Activated CD8-positive, alpha-beta memory T cell treated with anti-CD3 and anti-CD28 coated beads for 1 hour (primary cell): Measurements from ENCODE around the gene CDK2AP2.
"Not testable (repeated sequence)": the region's sequence is repeated elsewhere in the genome, so short reads cannot be mapped to it uniquely, and the experiment has no call there.

Experiments
- DNase-seq, 2 donors: peaks; one replicate each; pipeline ENCODE4 v3.0.0-alpha.2; 2020; ENCODE audit warnings: low read depth in 1 of 2; ENCODE audit errors: extremely low read depth in 1 of 2

Gene CDK2AP2

DNA sequence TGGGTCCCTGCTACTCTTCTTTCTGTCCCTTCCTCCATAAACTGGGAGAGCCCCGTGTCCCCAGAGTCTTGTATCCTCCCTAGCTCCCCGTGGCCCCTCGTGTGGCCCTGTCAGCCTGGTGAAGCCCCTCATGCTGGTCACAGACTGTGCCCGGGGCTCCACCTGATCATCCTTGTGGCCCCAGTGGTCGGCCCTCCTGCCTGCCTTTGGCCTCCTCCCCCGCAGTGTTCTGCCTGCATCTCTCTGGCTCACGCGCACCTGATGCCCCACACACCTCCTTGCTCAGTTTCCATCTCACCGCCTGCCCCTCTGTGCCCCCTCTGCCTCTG, 16.5 kb upstream of the CDK2AP2 start:
- DNase-seq, result no peak

DNA sequence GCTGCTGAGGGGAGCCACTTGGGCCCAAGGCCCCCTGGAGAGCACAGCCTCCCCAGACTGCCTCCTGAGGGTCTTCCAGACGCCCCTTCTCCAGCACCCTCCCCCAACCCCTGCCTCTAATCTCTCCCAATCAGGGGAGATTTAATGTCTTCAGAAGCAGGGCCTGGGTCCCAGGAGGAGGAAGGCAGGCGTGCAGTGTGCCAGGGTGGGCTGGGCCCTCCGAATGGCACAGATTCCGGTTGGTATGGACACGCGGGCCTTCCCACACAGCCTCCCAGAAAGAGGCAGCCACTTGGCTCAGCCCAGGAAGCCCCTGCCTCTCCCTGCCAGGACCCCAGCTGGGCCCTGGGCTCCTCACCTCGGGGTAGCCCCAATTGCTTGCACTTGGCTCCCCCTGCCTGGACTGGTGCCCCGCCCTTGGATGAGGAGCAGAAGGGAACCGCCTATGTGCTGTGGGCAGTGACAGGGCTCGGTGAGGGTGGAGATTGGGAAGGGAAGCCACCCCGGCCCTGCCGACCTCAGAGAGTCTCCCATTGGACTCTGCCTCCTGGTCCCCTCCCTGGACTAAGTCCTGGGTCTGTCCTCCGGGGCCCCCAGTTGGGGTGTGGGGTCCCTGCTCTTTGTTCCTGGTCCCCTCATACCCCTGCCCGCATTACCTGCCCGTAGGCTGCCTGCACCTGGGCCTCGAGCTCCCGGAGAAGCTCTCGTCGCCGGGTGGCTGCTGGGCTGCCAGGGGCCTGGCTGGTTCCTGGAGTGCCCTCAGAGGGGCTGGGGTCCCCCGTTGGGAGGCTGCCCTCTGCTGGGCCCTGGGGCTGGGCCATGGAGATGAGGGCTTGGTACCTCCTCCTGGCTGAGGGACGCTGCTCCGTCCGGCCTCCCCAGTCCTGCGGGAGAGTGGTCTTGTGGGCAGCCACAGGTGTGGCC, 15.9 kb upstream of the CDK2AP2 start:
- DNase-seq, result no peak

DNA sequence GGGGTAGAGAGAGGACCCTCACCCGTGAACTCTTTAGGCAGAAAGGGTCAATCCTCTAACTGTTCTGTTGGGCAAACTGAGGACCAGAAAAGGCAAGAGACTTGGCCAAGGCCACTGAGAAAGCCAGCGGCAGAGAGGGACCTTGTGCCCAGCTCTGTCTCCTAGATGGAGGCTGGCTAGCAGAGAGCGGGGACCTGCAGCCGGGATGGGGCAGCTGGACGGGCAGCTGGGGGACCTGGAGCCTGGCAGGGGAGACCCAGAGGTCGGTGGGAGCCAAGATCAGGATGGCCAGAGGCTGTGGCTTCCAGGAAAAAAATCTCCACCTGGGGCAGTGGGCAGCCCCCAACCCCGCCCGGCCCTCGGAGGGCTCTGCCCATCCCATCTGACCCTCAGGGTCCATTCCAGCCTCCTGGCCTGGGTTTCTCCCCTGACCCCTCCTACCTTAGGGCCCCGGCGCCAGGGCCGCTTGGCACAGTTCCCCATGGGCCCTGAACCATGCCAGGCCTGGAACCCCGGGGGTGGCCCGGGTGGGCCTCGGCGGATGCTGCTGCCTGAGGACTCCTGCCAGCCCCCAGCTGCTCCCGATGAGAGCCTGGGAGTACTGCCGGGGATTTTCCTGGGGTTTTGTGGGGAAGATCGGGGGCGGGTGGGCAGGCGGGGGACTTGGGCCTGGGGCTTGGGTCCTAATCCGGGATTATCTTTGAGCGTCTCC, 15.0 kb upstream of the CDK2AP2 start, which contains the start of gene CABP2:
Gene CABP2, minus strand, starts transcription at position 603 of the 712 bp plus-strand sequence. Its CDS starts 120 bp downstream, at position 483.
- no peak for DNase-seq

DNA sequence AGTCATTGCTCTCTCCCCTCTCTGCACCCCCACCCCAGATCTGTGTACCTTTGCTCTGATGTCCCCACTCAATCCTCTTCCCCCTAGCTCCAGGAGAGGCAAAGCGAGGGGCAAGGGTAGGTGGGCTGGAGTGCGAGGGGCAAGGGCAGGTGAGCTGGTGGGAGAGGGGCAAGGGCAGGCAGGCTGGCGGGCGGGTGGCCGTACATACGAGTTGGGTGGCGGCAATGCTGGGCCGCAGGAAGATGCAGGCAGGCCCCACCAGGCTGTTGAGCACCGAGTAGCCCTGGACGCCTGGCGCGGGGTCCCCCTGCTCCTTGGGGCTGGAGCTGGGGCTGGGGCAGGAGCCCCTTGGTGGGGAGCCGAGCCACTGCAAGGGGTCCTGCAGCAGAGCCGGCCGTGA, 14.4 kb upstream of the CDK2AP2 start:
- DNase-seq, result no peak

DNA sequence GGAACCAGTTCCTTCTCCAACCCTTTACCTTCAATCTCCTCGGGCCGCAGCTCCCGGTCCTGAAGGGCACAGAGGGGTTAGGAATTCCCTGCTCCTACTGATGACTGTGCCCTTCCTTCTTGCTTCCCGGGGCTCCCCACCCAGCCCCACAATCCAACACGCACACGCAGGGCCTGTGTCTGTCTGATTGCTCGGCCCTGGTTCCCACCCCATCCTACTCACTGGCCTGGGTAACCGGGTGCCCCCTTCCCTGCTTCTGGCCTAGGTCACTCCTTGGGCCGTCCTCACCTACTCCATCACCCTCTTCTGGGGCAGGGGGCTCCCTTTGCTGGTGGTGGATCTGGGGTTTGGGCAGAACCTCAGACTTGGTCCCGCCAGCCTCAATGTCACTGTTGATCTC, 14.0 kb upstream of the CDK2AP2 start:
- no peak for DNase-seq

DNA sequence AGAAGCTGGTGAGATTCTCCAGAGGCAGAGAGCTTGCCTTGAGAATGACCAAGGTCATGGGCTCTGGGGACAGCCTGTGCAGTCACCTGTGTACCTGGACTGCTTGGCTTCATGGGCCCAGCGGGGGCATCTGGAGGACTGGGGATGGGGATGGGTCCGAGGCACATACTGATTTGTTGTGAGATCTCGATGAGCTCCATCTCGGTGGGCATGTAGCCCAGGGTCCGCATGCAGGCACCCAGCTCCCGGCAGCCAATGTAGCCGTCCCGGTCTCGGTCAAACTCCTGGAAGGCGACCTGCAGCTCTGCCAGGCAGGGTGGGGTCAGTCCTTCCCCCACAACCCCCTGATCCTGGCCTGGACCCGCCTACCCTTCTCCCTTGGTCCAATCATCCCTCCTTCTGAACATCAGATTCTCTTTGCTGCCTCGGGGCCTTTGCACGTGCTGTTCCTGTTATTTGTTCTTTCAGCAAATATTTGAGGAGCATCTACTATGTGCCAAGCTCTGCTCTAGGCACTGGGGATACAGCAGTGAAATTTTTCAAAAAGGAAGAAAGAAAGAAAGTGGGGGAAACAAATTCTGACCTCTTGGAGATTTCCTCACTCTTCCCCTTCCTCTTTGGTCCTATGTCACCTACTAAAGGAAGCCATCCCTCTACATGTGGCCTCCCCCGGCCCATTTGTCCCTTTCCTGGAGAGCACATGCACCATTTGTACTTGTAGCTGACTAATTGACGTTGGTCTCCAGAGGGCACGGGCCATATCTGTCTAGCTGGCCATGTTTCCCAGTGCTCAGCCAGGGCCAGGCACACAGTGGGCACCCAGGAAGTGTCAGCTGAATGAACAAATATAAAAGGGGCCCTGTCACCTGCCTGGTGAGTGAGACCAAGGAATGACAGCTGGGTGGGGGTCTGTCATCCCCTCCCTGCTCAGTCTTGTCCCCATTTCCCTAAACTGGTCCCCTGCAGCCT, 13.2 kb upstream of the CDK2AP2 start:
- no peak for DNase-seq

DNA sequence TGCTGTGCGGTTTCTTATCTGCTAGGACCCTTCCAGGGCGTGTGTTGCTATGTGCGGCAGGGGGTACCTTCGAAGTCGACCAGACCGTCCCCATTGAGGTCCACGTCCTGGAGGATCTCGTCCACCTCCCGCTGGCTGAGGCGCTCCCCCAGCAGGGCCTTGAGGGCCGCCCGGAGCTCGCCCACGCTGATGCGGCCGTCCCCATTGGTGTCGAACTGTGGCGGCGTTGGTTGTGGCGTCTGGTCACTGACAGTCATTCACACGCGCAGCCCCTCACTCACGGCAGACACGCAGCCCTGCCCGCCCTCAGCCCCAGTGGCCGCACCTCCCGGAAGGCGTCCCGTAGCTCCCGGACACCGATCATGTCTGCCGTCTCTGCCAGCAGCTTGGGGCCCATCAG, 11.8 kb upstream of the CDK2AP2 start:
- DNase-seq, result no peak

DNA sequence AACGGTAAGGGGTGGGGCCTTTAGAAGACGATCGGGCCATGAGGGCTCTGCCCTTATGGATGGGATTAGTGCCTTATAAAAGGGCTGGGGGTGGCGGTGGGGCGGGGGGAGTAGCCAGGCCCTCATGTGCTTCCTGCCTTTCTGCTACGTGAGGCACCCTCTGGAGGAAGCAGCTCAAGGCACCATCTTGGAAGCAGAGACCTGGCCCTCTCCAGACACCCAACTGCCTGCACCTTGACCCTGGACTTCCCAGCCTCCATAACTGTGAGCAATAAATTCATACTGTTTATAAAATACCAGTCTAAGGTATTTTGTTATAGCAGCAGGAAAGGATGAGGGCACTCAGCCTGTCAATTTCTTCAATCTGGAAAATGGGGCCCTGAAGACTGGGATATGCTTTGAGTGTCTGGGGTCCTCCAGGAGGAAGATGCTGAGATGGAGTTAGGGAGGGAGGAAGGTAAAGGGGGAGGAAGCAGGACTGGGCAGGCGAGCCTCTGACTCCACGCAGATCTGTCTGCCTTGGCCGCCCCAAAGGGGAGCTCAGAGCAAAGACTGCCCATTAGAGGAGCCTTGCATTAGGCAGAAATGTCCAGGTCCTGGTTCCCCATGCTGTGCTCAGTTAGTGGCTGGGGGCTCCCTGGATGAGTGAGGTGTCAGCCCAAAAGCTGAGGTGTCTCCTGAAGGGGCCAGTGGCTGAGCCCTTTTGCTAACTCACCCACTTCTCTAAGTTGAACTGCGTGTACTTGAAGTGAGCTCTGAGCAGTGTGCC, 10.0 kb upstream of the CDK2AP2 start:
- no peak for DNase-seq

DNA sequence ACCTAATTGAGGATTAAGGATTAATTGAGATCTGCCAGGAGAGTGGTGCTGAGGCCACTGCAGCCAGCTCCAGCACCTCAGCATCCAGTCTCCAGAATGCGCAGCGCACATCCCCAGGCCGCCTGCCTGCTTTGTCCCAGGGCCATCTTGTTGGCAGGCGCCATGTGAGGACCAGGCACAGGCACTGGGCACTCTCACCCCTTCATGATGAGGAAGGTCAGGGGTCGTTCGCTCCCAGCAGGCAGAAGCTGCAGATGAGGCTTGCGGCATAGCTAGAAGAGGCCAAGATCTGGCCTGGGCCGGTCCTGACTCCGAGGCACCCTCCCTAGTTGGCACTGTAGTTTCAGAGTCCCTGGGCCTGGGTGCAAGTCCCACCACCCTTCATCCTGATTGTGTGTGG, 8.8 kb upstream of the CDK2AP2 start:
- no peak for DNase-seq

DNA sequence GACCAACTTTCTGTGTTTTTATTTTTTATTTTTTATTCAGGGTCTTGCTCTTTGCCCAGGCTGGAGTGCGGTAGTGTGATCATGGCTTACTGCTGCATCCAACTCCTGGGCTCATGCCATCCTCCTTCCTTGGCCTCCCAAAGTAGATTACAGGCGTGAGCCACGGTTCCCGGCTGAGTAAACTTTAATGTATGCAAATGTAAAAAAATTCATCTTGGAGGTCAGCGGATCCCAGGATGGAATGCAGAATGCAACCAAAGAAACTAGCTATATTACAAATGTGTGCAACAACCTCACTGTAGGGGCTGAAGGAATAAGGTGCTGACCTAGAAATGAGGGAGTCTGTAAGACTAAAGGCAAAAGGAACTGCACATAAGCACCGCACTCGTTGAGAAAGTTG, 6.2 kb upstream of the CDK2AP2 start:
- DNase-seq, result no peak

DNA sequence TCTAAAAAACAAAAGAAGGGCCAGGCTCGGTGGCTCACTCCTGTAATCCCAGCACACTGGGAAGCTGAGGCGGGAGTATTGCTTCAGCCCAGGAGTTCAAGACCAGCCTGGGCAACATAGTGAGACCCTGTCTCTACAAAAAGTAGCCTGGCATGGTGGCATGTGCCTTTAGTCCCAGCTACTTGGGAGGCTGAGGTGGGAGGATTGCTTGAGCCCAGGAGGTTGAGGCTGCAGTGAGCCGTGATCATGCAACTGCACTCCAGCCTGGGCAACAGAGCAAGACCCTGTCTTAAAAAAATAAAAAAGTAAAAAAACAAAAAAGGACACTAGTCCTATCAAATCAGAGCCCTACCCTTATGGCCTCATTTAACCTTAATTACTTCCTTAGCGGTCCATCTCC, 3.6 kb upstream of the CDK2AP2 start:
- DNase-seq, result not testable (repeated sequence)

DNA sequence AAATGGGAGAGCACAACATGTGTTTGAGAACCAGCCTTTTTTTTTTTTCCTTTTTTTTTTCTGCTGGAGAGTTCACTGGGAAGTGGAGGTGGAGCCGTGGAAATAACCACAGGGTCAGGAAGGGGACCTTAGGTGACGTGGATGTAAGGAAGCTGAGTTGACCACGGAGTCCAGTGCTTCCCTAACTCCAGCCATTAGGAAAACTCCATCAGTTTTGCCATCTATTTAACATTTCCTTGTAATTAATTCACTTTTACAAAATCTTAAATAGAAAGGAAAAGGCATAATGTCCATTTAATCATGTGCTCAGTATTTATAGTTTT, 2.0 kb upstream of the CDK2AP2 start:
- no peak for DNase-seq

DNA sequence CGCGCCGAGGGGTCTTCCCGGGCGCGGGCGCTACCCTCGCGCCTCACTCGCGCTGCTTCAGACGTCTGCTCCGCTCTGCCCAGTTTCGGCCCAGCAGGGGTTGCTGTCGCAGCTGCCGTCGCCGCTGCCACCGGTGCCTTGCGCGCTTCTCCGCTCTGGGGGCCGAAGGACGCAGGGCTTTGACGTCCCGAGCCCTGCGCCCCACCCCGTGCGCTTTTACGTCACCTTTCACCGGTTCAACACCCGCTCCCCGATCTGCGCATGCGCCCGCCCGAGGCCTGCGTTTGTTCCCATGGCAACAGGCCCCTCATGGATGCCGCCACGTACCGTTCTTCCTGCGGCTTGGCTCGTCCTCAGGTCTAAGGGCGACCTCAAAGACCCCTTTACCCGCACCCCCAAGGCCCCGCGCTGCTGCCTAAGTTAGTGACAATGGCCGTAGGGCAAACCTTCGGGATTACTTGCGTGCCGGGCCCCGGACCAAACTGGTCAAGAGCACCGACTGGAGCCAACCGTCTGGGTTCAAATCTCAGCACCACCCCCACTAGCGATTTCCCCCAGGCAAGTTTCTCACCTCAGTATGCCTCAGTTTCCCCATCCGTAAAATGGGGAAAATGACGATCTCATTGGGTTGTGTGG, 642 bp upstream of the CDK2AP2 start:
- DNase-seq, result peak; percentile 99 to 100

DNA sequence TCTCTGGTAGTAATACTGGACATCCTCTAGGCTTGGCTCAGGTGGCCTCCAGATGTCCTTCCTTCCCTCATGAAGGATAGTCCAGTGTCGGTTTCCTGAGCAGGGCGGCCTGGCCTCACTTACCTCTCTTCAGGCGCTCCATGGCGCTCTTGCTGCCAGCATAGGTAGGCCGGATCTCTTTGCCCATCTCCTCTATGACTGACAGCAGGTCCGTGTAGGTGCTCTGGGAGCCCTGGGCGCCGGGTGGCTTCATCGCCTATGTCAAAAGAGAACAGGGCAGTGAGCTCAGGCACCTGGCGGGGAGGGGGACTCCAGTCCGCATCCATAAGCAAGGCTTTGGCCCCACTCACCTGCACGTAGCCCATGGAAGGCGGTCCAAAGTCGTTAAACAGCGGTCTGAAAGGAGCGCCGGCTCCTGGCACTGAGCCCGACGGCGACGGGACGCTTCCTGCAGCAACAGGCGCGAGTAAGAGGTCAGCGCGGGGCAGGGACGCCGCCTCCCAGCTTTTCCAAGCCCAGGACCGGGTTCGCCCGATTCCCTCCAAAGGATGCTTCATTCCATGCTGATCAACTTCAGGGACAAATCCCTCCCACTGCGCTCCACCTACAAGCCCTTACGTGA, 609 bp downstream of the CDK2AP2 start:
- no peak for DNase-seq

DNA sequence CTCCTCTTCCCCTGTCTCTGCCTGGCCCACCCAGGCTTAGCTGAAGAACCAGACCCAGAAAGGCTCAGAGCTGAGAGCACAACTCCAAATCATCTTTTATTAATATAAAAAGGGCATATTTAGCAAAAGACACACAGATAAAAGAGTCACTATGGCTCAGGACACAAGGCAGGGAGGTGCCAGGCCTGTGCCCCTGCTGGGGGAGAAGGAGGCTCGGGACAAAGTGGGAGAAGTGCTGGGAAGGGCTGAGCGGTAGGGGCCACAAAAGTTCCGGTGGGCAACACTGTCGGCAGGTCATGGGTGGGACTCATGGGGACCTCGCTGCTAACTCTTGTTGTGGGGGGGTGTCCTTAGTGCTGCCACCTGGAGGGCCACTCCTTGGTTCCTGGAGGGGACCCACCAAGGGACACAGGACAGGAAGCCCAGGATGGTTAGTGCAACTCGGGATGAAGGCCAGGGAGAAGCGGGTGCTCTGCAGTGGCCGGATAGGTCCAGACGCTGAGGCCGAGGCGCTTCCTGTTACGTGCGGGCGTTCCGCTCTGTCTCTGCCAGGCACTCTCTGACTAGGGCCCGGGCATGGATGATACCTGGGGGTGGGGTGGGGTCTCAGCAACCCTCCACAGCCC, 1.4 kb downstream of the CDK2AP2 start:
- no peak for DNase-seq

DNA sequence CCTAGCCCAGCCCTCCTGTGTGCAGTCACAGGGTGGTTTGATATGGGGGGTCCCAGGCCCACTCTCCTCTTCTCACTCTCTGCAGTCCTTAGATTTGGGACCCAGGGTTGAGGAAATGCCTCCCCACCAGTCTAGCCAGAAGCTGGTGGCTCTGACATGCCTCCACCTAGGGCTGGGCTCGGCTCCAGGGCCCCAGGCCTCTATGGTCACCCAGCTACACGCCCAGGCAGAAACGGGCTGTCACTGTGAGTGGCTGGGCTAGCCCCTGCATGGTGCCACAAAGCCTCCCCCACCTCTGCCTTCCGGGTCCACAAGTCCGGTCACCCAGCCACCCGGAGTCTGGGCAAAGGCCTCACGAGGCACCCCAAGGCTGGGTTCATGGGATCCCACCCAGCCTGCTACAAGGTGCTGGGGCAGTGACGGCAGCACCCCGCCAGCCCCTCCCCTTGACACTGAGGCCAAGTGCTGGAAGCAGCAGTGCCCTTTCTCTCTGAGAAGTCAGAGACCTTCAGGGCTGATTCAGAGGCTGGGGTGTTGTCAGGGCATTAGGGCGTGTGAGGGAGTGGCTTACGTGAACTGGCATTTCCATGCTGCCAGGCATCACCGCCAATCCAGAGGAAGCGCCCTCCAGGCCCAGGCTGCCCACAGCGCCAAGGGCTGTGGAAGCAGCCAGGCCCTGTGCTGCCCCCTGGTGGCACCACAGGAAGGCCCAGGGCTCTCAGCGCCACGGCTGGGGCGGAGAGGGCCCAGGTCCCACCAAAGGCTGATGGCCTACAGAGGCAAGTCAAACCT, 2.2 kb downstream of the CDK2AP2 start:
- DNase-seq, result peak; percentile 78 to 84

DNA sequence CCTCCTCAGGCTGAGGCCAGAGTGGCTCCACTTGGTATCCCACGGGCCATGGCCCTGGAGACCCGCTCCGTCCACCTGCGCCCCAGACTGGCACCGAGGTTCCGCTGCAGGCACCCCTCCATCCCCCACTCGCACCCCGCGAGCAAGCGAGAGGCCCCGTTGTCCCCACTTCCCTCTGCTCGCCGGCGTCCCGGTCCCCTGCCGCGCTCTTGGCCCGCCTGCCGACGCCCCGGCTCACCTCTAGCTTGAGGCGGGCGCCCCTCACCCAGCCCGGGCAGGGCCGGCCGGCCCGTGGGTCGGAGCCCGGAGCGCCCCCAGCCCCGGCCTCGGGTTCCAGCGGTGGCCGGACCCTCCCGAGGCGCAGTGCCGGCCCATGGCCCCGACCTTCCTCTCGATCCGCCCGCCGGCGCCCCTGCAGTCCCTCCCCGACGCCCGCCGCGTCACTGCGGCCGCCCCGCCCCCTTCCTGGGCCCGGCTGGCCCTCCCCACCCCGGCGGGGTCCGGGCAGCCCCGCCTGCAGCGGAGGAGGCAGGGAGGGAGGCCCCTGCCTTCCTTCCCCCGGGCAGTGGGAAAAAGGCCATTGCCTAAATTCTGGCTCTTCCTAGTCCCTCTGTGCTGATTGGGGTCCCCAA, 2.9 kb downstream of the CDK2AP2 start, which contains the start of gene PITPNM1:
Gene PITPNM1, minus strand, starts transcription at position 414 of the 632 bp plus-strand sequence. CDS start 1,183 bp downstream, outside the sequence.
- peak in 1 of 2 donors; percentile 65 for DNase-seq
